Neuronal stem cell (in vitro differentiated cells): ENCODE data around the gene NFKBIE.

Experiments used
- DNase-seq: peaks from one replicate; pipeline ENCODE4 v3.0.0-alpha.2; 2013; ENCODE audit warnings: low spot score
- H2AFZ ChIP-seq: one replicate; pipeline ENCODE4 v1.6.1; 2013; ENCODE audit warnings: mild to moderate bottlenecking, low read length, inconsistent platforms
- H2AK5ac ChIP-seq: 2 replicates; pipeline ENCODE4 v1.6.1; 2013; ENCODE audit warnings: low read depth, mild to moderate bottlenecking, inconsistent platforms, low read length, moderate library complexity, mixed read lengths
- H2BK120ac ChIP-seq: 2 replicates; pipeline ENCODE4 v1.6.1; 2013; ENCODE audit warnings: low read depth, mild to moderate bottlenecking, inconsistent platforms, low read length, moderate library complexity, mixed read lengths
- H2BK12ac ChIP-seq: one replicate; pipeline ENCODE4 v1.6.1; 2013; ENCODE audit warnings: low read length, inconsistent platforms
- H2BK15ac ChIP-seq: 2 replicates; pipeline ENCODE4 v1.6.1; 2013; ENCODE audit warnings: mild to moderate bottlenecking, low read length, inconsistent platforms, mixed read lengths
- H2BK5ac ChIP-seq: one replicate; pipeline ENCODE4 v1.6.1; 2013; ENCODE audit warnings: inconsistent platforms, mild to moderate bottlenecking, low read length, moderate library complexity
- H3K14ac ChIP-seq: one replicate; pipeline ENCODE4 v1.6.1; 2013; ENCODE audit warnings: low read length, inconsistent platforms
- H3K18ac ChIP-seq: 2 replicates; pipeline ENCODE4 v1.6.1; 2013; ENCODE audit warnings: low read length, inconsistent platforms
- H3K23ac ChIP-seq: 2 replicates; pipeline ENCODE4 v1.6.1; 2013; ENCODE audit warnings: low read depth, mild to moderate bottlenecking, mixed read lengths, low read length, inconsistent platforms; ENCODE audit not compliant: poor library complexity
- H3K27ac ChIP-seq: replicated peaks from 3 replicates; pipeline ENCODE4 v1.5.1; 2013; ENCODE audit warnings: low read length, inconsistent platforms
- H3K27me3 ChIP-seq, 3 experiments: 2 replicates each; pipeline ENCODE4 v1.6.1; 2013; ENCODE audit warnings: low read length in 3 of 3, mild to moderate bottlenecking in 2 of 3, inconsistent platforms in 1 of 3, low read depth in 1 of 3, mixed read lengths in 1 of 3, moderate library complexity in 1 of 3; ENCODE audit not compliant: control insufficient read depth in 3 of 3, insufficient read depth in 3 of 3
- H3K36me3 ChIP-seq, 2 donors: replicated peaks in 1 of 2; 2 replicates each; pipeline ENCODE4 v1.6.1; 2013; ENCODE audit warnings: low read length in 2 of 2; ENCODE audit not compliant: control insufficient read depth in 2 of 2, insufficient read depth in 2 of 2
- H3K4ac ChIP-seq: 2 replicates; pipeline ENCODE4 v1.6.1; 2013; ENCODE audit warnings: inconsistent platforms, mild to moderate bottlenecking, low read length, moderate library complexity
- H3K4me1 ChIP-seq, 2 donors: 1 replicate in 1 of 2; 2 replicates in 1 of 2; pipeline ENCODE4 v1.6.1; 2013; ENCODE audit warnings: low read length in 2 of 2, low read depth in 1 of 2; ENCODE audit not compliant: control insufficient read depth in 2 of 2, insufficient read depth in 1 of 2
- H3K4me2 ChIP-seq: one replicate; pipeline ENCODE4 v1.6.1; 2013; ENCODE audit warnings: mild to moderate bottlenecking, low read length, inconsistent platforms; ENCODE audit not compliant: insufficient read depth, poor library complexity, severe bottlenecking
- H3K4me3 ChIP-seq, 2 donors: 2 replicates each; pipeline ENCODE4 v1.5.1; 2013; ENCODE audit warnings: low read length in 2 of 2, mild to moderate bottlenecking in 2 of 2, inconsistent platforms in 1 of 2, moderate library complexity in 1 of 2
- H3K79me1 ChIP-seq: one replicate; pipeline ENCODE4 v1.6.1; 2013; ENCODE audit warnings: low read depth, mild to moderate bottlenecking, inconsistent platforms, low read length, moderate library complexity
- H3K9ac ChIP-seq: one replicate; pipeline ENCODE4 v1.6.1; 2013; ENCODE audit warnings: mild to moderate bottlenecking, low read depth, low read length, inconsistent platforms; ENCODE audit not compliant: poor library complexity
- H3K9me3 ChIP-seq, 2 donors: replicated peaks in 1 of 2; 2 replicates each; pipeline versions ENCODE3 to v1.6.1; 2013; ENCODE audit warnings: low read length in 2 of 2, mild to moderate bottlenecking in 2 of 2, inconsistent platforms in 1 of 2, low read depth in 1 of 2, mixed read lengths in 1 of 2, moderate library complexity in 1 of 2; ENCODE audit not compliant: control insufficient read depth in 2 of 2, insufficient read depth in 1 of 2
- H4K8ac ChIP-seq: one replicate; pipeline ENCODE4 v1.6.1; 2013; ENCODE audit warnings: low read depth, mild to moderate bottlenecking, inconsistent platforms, low read length, moderate library complexity
- H4K91ac ChIP-seq: one replicate; pipeline ENCODE4 v1.6.1; 2013; ENCODE audit warnings: low read length, low read depth, mild to moderate bottlenecking, inconsistent platforms; ENCODE audit not compliant: poor library complexity
- WGBS, 2 donors: extraction: QIAGEN DNeasy Blood & Tissue Kit; methylation state at CpG; one replicate each; pipeline ENCODE4 v1.1.7; 2013; ENCODE audit warnings: missing lambda C conversion rate in 2 of 2, mixed read lengths in 1 of 2; ENCODE audit not compliant: insufficient read length in 2 of 2, insufficient replicate concordance in 1 of 2; ENCODE audit errors: extremely low coverage in 2 of 2; 5-methylcytosine and 5-hydroxymethylcytosine counted together

The NFKBIE gene

DNA sequence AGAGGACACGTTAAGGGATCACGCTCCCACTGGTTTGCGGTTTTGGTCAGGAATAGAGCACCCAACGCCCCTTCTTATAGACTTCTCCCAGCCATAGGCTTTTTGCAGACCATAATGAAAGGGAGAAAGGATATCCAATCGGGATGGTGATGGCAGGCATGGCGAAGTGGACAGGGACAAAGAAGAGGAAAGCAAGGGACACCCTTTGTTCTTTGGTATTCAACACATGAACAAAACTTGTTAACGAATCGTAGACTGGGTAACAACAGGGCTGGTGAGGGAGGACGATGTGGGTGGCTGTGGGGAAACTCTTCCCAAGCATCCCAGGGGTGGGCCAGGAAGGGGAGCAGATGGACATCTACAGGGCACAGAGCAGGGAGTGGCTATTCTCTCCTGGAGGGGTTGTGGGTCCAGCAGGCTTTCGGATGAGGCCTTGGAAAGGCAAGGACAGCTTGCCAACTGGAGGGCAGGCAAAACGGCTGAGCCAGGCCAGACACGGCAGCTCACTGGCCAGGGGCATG is 19.9 kb downstream of the NFKBIE start:
- peak overlapping the region; percentile 79 for H3K4me2 ChIP-seq

GRCh38 chr6:44243345-44243744 is 22.0 kb downstream of the NFKBIE start:
- Histone ChIP-seq H2BK15ac (no peak overlapping the region), H3K4me3 (no peak overlapping the region), H3K79me1 (no peaks in the 10 kb centered on the region), H4K8ac (no peak overlapping the region), H3K4me1 (peaks cover 13% of the 10 kb centered on the region in 2 donors), H2BK120ac (no peak overlapping the region), H2AK5ac (no peak overlapping the region), H3K27me3 (no peaks in the 10 kb centered on the region), H3K9me3 (no peaks in the 10 kb centered on the region), H3K18ac (no peak overlapping the region), H2BK12ac (no peak overlapping the region), H3K27ac (no peak overlapping the region), H3K23ac (no peak overlapping the region), H3K4ac (no peak overlapping the region), H2AFZ (no peak overlapping the region), H3K9ac (no peak overlapping the region), H3K14ac (no peak overlapping the region), H2BK5ac (no peak overlapping the region), H3K36me3 (peaks cover 2 to 5% of the 10 kb centered on the region in 2 donors), H3K4me2 (no peak overlapping the region), H4K91ac (no peak overlapping the region)
- DNase-seq = no peak
- no CpG with 5 or more reads among the region's 7 CpGs for WGBS, 2 donors

More for the DNA sequence above, 19.9 kb downstream of the NFKBIE start:
- Histone ChIP-seq H3K36me3 (peaks cover 19 to 26% of the 10 kb centered on the region in 2 donors), H3K23ac (peak overlapping the region; percentile 6), H3K27me3 (no peaks in the 10 kb centered on the region), H3K9ac (peak overlapping the region; percentile 91), H3K27ac (peak overlapping the region; percentile 75), H4K8ac (peak overlapping the region; percentile 19), H3K4me1 (peaks cover 15 to 21% of the 10 kb centered on the region in 2 donors), H2BK120ac (peak overlapping the region; percentile 91), H3K4ac (peak overlapping the region; percentile 54), H2AFZ (peak overlapping the region; percentile 95), H3K18ac (peak overlapping the region; percentile 96), H2BK12ac (peak overlapping the region; percentile 95), H3K79me1 (peaks cover 3% of the 10 kb centered on the region), H3K14ac (no peak overlapping the region), H3K4me3 (peak overlapping the region in 1 of 2 donors; percentile 72), H2BK5ac (peak overlapping the region; percentile 69), H2BK15ac (peak overlapping the region; percentile 64), H3K9me3 (no peaks in the 10 kb centered on the region), H2AK5ac (peak overlapping the region; percentile 89), H4K91ac (no peak overlapping the region)
- DNase-seq = no peak
- WGBS, 2 donors = no CpG with 5 or more reads among the region's 12 CpGs

DNA sequence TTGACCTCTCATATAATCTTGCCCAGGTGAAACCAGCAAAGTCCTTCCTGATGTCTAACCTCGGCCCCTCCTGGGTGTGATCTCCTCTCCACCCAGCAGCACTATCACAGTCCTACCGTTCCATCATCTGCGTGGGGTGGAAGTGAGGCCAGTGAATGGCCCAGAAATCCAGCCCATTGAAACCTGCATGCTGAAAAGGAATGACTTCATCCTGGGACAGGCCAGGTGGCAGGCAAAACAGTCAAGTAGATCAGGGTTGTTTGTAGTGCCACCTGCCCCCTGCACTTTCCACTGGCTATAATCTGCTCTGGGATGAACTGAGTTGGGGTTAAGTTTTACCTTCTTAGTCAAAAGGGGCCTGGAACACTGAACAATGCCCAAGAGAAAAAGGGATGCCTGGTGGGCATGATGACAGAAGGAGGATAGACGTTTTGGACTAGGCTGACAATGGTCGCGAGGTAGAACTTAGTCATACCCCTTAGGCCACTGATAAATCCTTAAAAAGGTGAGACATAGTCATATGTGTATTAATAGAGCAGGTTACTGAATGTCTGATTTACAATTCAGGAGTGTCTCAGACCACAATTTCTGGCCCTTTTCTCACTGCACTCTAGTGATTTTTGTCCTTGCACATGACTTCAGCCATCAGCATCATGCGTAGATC is 26.5 kb downstream of the NFKBIE start:
- H4K91ac ChIP-seq = no peak overlapping the region
- peaks cover 7 to 14% of the 10 kb centered on the region in 2 donors for H3K4me1 ChIP-seq
- no peak overlapping the region for H4K8ac ChIP-seq
- H3K4me2 ChIP-seq = no peak overlapping the region
- peaks cover 2 to 17% of the 10 kb centered on the region in 2 donors for H3K36me3 ChIP-seq
- no peaks in the 10 kb centered on the region for H3K27me3 ChIP-seq
- no peaks in the 10 kb centered on the region for H3K79me1 ChIP-seq
- no CpG with 5 or more reads among the region's 7 CpGs for WGBS, 2 donors
- no peaks in the 10 kb centered on the region for H3K9me3 ChIP-seq
- H3K18ac ChIP-seq = no peak overlapping the region
- H3K27ac ChIP-seq = no peak overlapping the region
- H3K4ac ChIP-seq = no peak overlapping the region
- no peak for DNase-seq
- H2BK15ac ChIP-seq = no peak overlapping the region
- no peak overlapping the region for H2AFZ ChIP-seq
- H2BK120ac ChIP-seq = no peak overlapping the region
- H2BK12ac ChIP-seq = peak overlapping the region; percentile 11
- H3K4me3 ChIP-seq = no peak overlapping the region
- no peak overlapping the region for H3K23ac ChIP-seq
- no peak overlapping the region for H3K14ac ChIP-seq
- H2AK5ac ChIP-seq = no peak overlapping the region
- H3K9ac ChIP-seq = no peak overlapping the region
- H2BK5ac ChIP-seq = no peak overlapping the region

GRCh38 chr6:44237813-44238433 is 27.4 kb downstream of the NFKBIE start:
- H3K18ac ChIP-seq = peak overlapping the region; percentile 94
- no CpG with 5 or more reads among the region's 42 CpGs for WGBS, 2 donors

More at GRCh38 chr6:44237813-44238433, 27.4 kb downstream of the NFKBIE start:
- Histone ChIP-seq H3K9me3 (no peaks in the 10 kb centered on the region), H4K91ac (no peak overlapping the region), H3K4me2 (peak overlapping the region; percentile 88), H2BK120ac (peak overlapping the region; percentile 88), H4K8ac (no peak overlapping the region), H3K23ac (peak overlapping the region; percentile 44), H2BK12ac (no peak overlapping the region), H3K9ac (peak overlapping the region; percentile 80), H2AFZ (peak overlapping the region; percentile 93), H3K4ac (no peak overlapping the region), H3K79me1 (no peaks in the 10 kb centered on the region), H2BK5ac (peak overlapping the region; percentile 29), H2AK5ac (no peak overlapping the region), H2BK15ac (no peak overlapping the region), H3K27ac (no peak overlapping the region), H3K27me3 (no peaks in the 10 kb centered on the region), H3K4me3 (peak overlapping the region; percentile 46 to 76), H3K4me1 (peaks cover 7 to 14% of the 10 kb centered on the region in 2 donors), H3K36me3 (peaks cover 9 to 26% of the 10 kb centered on the region in 2 donors), H3K14ac (peak overlapping the region; percentile 15)
- no peak for DNase-seq
